Measurements from ENCODE around the gene CAMK2A.

GRCh38 chr5:150196986-150197385 lies 92.6 kb downstream of the CAMK2A start:
- TF ChIP-seq CTCF (IDR thresholded peaks at IDR 0.05) (no peak), ZFX (IDR thresholded peaks at IDR 0.05; ENCODE audit: borderline replicate concordance) (no peak)
